IgD-negative memory B cell (primary cell): Measurements from ENCODE around the gene CLIP2. TPM values are rescaled to one million over a fixed set of nuclear protein-coding genes. Genes with fewer than 3 reads are reported as not detected.
"Not testable (repeated sequence)": the region's sequence is repeated elsewhere in the genome, so short reads cannot be mapped to it uniquely, and the experiment has no call there.

ENCODE experiments used
- H3K27ac Mint-ChIP-seq, 3 donors: one replicate each; pipeline ENCODE4 v1.8.0; 2020 to 2022; ENCODE audit warnings: mild to moderate bottlenecking in 3 of 3, mixed read lengths in 3 of 3, moderate library complexity in 1 of 3
- H3K27me3 Mint-ChIP-seq: one replicate; pipeline ENCODE4 v1.8.0; 2021; ENCODE audit warnings: mixed read lengths
- H3K36me3 Mint-ChIP-seq: one replicate; pipeline ENCODE4 v1.8.0; 2020; ENCODE audit warnings: mild to moderate bottlenecking, mixed read lengths
- H3K4me1 Mint-ChIP-seq, 3 donors: one replicate each; pipeline ENCODE4 v1.8.0; 2020 to 2022; ENCODE audit warnings: mixed read lengths in 3 of 3, mild to moderate bottlenecking in 1 of 3
- H3K4me3 Mint-ChIP-seq, 4 donors: one replicate each; pipeline ENCODE4 v1.8.0; 2020 to 2022; ENCODE audit warnings: mild to moderate bottlenecking in 4 of 4, mixed read lengths in 4 of 4, moderate library complexity in 3 of 4
- H3K9me3 Mint-ChIP-seq, 3 donors: one replicate each; pipeline ENCODE4 v1.8.0; 2020 to 2021; ENCODE audit warnings: mixed read lengths in 3 of 3, mild to moderate bottlenecking in 1 of 3
- polyA plus RNA-seq: library from polyadenylated mRNA; unstranded; fragments of 300-500 nt; fragmentation: Illumina TruSeq; gene quantifications from one replicate; pipeline ENCODE4 v1.2.3, GENCODE V29; 2021

Gene CLIP2
- polyA plus RNA-seq, result 7.1 TPM

GRCh38 chr7:74289018-74289658 is at the start of gene CLIP2:
Gene CLIP2, plus strand, starts transcription at chr7:74289407. Its CDS starts 28,140 bp downstream, at chr7:74317547.
- Mint-ChIP-seq H3K9me3 (no peaks in the 10 kb centered on the region), H3K36me3 (no peaks in the 10 kb centered on the region), H3K27ac (peak within 1 kb of the TSS; percentile 87 to 93 (median 92)), H3K4me1 (peaks cover 40 to 45% (median 41%) of the 10 kb centered on the region in 3 donors), H3K27me3 (no peaks in the 10 kb centered on the region), H3K4me3 (peak within 1 kb of the TSS; percentile 91 to 96 (median 92))

- peak overlapping the region in 1 of 4 donors; percentile 65 for H3K4me3 Mint-ChIP-seq
- H3K4me1 Mint-ChIP-seq, result peaks cover 11 to 28% (median 27%) of the 10 kb centered on the region in 3 donors
- H3K9me3 Mint-ChIP-seq, result no peaks in the 10 kb centered on the region
- no peaks in the 10 kb centered on the region for H3K27me3 Mint-ChIP-seq
- H3K36me3 Mint-ChIP-seq, result peaks cover 3% of the 10 kb centered on the region
- peak overlapping the region in 1 of 3 donors; percentile 32 for H3K27ac Mint-ChIP-seq
Observed at GRCh38 chr7:74240482-74240881, 48.7 kb upstream of the CLIP2 start.

GRCh38 chr7:74242122-74242443 is 47.1 kb upstream of the CLIP2 start:
- peak overlapping the region; percentile 4 to 94 (median 32) for H3K27ac Mint-ChIP-seq
- H3K27me3 Mint-ChIP-seq, result no peaks in the 10 kb centered on the region
- H3K4me3 Mint-ChIP-seq, result peak overlapping the region; percentile 11 to 91 (median 75)
- no peaks in the 10 kb centered on the region for H3K9me3 Mint-ChIP-seq
- peaks cover 11 to 25% (median 21%) of the 10 kb centered on the region in 3 donors for H3K4me1 Mint-ChIP-seq
- H3K36me3 Mint-ChIP-seq, result peaks cover 3% of the 10 kb centered on the region

- no peaks in the 10 kb centered on the region for H3K36me3 Mint-ChIP-seq
- no peaks in the 10 kb centered on the region for H3K27me3 Mint-ChIP-seq
- H3K4me1 Mint-ChIP-seq, result peaks cover 11 to 21% (median 16%) of the 10 kb centered on the region in 3 donors
- H3K4me3 Mint-ChIP-seq, result peak overlapping the region in 1 of 4 donors; percentile 14
- no peak overlapping the region for H3K27ac Mint-ChIP-seq
- no peaks in the 10 kb centered on the region for H3K9me3 Mint-ChIP-seq
Observed at GRCh38 chr7:74246497-74246896, 42.7 kb upstream of the CLIP2 start.

- Mint-ChIP-seq H3K4me1 (peaks cover 3 to 12% (median 8%) of the 10 kb centered on the region in 3 donors), H3K9me3 (no peaks in the 10 kb centered on the region), H3K27me3 (no peaks in the 10 kb centered on the region), H3K36me3 (no peaks in the 10 kb centered on the region), H3K4me3 (no peak overlapping the region), H3K27ac (peak overlapping the region in 1 of 3 donors; percentile 63)
Observed at GRCh38 chr7:74248156-74248555, 41.1 kb upstream of the CLIP2 start.

GRCh38 chr7:74249058-74249457 is 40.1 kb upstream of the CLIP2 start:
- H3K36me3 Mint-ChIP-seq, H3K27ac Mint-ChIP-seq, H3K4me1 Mint-ChIP-seq, H3K27me3 Mint-ChIP-seq, H3K9me3 Mint-ChIP-seq: not testable (repeated sequence)
- H3K4me3 Mint-ChIP-seq, result peak overlapping the region in 1 of 4 donors; percentile 57

- Mint-ChIP-seq H3K4me3 (peak overlapping the region in 2 of 4 donors; percentile 55 to 95), H3K4me1 (peaks cover 14 to 20% (median 15%) of the 10 kb centered on the region in 3 donors), H3K9me3 (no peaks in the 10 kb centered on the region), H3K27ac (peak overlapping the region in 1 of 3 donors; percentile 68), H3K36me3 (peaks cover 2% of the 10 kb centered on the region), H3K27me3 (no peaks in the 10 kb centered on the region)
Observed at GRCh38 chr7:74252893-74253292, 36.3 kb upstream of the CLIP2 start.

GRCh38 chr7:74253331-74253730 is 35.9 kb upstream of the CLIP2 start:
- H3K4me1 Mint-ChIP-seq, result peaks cover 15 to 22% (median 15%) of the 10 kb centered on the region in 3 donors

GRCh38 chr7:74253835-74254128 is 35.4 kb upstream of the CLIP2 start:
- Mint-ChIP-seq H3K27ac (peak overlapping the region; percentile 82 to 98 (median 97)), H3K27me3 (no peaks in the 10 kb centered on the region), H3K4me3 (peak overlapping the region; percentile 94 to 97 (median 96)), H3K36me3 (peaks cover 2% of the 10 kb centered on the region), H3K9me3 (no peaks in the 10 kb centered on the region), H3K4me1 (peaks cover 19 to 22% (median 19%) of the 10 kb centered on the region in 3 donors)

More at GRCh38 chr7:74253331-74253730, 35.9 kb upstream of the CLIP2 start:
- Mint-ChIP-seq H3K27ac (peak overlapping the region in 1 of 3 donors; percentile 82), H3K9me3 (no peaks in the 10 kb centered on the region), H3K27me3 (no peaks in the 10 kb centered on the region), H3K36me3 (peaks cover 2% of the 10 kb centered on the region), H3K4me3 (peak overlapping the region; percentile 94 to 97 (median 96))

GRCh38 chr7:74254129-74254857 is 34.9 kb upstream of the CLIP2 start, which contains the start of gene RFC2:
Gene RFC2, minus strand, starts transcription at chr7:74254399. Its CDS starts 16 bp downstream, at chr7:74254383.
- H3K4me3 Mint-ChIP-seq, result peak within 1 kb of the TSS; percentile 94 to 97 (median 96)

GRCh38 chr7:74254858-74255379 is 34.3 kb upstream of the CLIP2 start:
- H3K27me3 Mint-ChIP-seq, result no peaks in the 10 kb centered on the region
- peak overlapping the region; percentile 94 to 97 (median 96) for H3K4me3 Mint-ChIP-seq
- H3K9me3 Mint-ChIP-seq, result no peaks in the 10 kb centered on the region
- H3K4me1 Mint-ChIP-seq, result peaks cover 17 to 22% (median 19%) of the 10 kb centered on the region in 3 donors
- peak overlapping the region; percentile 82 to 98 (median 97) for H3K27ac Mint-ChIP-seq
- peaks cover 2% of the 10 kb centered on the region for H3K36me3 Mint-ChIP-seq

More at GRCh38 chr7:74254129-74254857, 34.9 kb upstream of the CLIP2 start, which contains the start of gene RFC2:
- Mint-ChIP-seq H3K27me3 (no peaks in the 10 kb centered on the region), H3K9me3 (no peaks in the 10 kb centered on the region), H3K36me3 (peaks cover 2% of the 10 kb centered on the region), H3K27ac (peak within 1 kb of the TSS; percentile 82 to 98 (median 97)), H3K4me1 (peaks cover 19 to 22% (median 19%) of the 10 kb centered on the region in 3 donors)

- H3K27ac Mint-ChIP-seq, result peak overlapping the region in 1 of 3 donors; percentile 60
- H3K27me3 Mint-ChIP-seq, H3K36me3 Mint-ChIP-seq, H3K9me3 Mint-ChIP-seq: not testable (repeated sequence)
- peaks cover 17 to 22% (median 19%) of the 10 kb centered on the region in 3 donors for H3K4me1 Mint-ChIP-seq
- peak overlapping the region; percentile 87 to 97 (median 94) for H3K4me3 Mint-ChIP-seq
Observed at GRCh38 chr7:74255461-74255860, 33.7 kb upstream of the CLIP2 start.

GRCh38 chr7:74256491-74257408 is 32.5 kb upstream of the CLIP2 start:
- Mint-ChIP-seq H3K4me3 (peak overlapping the region in 3 of 4 donors; percentile 55 to 95 (median 87)), H3K36me3 (peaks cover 2% of the 10 kb centered on the region), H3K4me1 (peaks cover 15 to 22% (median 19%) of the 10 kb centered on the region in 3 donors), H3K9me3 (no peaks in the 10 kb centered on the region), H3K27ac (peak overlapping the region in 2 of 3 donors; percentile 60 to 71), H3K27me3 (no peaks in the 10 kb centered on the region)

GRCh38 chr7:74258639-74259038 is 30.6 kb upstream of the CLIP2 start:
- Mint-ChIP-seq H3K27ac (no peak overlapping the region), H3K9me3 (no peaks in the 10 kb centered on the region), H3K4me1 (peaks cover 10 to 19% (median 15%) of the 10 kb centered on the region in 3 donors), H3K27me3 (no peaks in the 10 kb centered on the region), H3K4me3 (peak overlapping the region in 3 of 4 donors; percentile 74 to 76 (median 75)), H3K36me3 (peaks cover 2% of the 10 kb centered on the region)
